ENCODE measurements around the gene CCL4L2.
"Not testable (repeated sequence)": the region's sequence is repeated elsewhere in the genome, so short reads cannot be mapped to it uniquely, and the experiment has no call there.

Gene CCL4L2

DNA sequence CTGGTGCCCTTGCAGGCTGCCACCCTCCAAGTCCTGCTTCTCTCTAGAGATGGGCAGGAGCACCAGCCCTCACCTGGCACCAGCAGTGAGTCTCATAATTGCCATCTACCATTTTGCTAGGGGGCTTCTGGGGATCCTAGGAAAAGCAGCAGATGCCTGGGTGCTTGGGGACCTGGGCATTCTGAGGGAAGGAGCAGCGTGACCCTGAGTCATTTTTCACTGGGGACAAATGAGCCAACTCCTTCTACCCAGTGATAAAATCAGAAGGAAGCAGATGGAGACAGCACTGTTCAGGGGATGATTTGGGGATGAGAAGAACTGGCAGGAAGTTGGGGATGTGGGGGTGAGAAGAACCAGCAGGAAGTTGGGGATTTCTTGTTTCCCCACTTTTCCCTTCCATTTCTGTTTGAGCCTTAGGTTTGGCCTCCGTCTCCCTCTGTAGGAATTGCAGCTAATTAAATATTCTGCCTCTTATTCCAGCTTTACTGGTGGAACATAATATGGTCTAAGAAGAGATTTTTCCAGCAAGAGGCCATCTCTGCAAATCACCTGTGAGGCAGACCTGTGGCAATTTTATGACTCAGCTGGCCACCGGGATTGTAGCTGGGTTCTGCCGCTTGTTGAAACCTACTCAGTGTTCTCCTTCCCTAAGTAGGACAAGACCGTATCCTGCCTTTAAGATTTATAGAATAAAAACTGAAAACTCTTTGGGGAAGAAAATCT, 22.8 kb upstream of the CCL4L2 start:
- DNase-seq (ENCODE audit: extremely low read depth, low read depth); H3K4me3 ChIP-seq (replicated peaks; ENCODE audit: low read depth, low read length): not testable (repeated sequence)

DNA sequence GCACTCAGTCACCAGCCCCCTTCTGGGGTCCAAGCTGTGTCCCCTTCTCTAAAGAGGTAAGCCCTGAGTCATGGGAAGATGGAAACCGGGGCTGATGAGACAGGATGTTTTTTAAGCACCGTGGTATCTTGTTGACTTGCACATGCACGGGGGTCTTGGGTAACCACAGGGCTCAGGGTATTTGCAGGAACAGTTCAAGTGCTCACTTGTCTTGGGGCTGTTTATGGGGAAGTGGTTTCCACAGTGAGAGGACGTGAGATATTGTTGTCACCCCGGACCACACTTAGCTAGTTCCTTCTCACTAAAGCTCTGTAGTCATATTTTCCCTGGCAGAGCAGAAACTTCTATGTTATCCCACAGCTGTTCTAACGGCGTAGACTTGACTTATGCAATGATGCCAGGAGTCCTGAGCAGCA, 22.0 kb upstream of the CCL4L2 start:
- no peak overlapping the region for H3K4me3 ChIP-seq (replicated peaks; ENCODE audit: low read depth, low read length)
- no peak for DNase-seq (ENCODE audit: extremely low read depth, low read depth)
- TF ChIP-seq, protein P1, sequence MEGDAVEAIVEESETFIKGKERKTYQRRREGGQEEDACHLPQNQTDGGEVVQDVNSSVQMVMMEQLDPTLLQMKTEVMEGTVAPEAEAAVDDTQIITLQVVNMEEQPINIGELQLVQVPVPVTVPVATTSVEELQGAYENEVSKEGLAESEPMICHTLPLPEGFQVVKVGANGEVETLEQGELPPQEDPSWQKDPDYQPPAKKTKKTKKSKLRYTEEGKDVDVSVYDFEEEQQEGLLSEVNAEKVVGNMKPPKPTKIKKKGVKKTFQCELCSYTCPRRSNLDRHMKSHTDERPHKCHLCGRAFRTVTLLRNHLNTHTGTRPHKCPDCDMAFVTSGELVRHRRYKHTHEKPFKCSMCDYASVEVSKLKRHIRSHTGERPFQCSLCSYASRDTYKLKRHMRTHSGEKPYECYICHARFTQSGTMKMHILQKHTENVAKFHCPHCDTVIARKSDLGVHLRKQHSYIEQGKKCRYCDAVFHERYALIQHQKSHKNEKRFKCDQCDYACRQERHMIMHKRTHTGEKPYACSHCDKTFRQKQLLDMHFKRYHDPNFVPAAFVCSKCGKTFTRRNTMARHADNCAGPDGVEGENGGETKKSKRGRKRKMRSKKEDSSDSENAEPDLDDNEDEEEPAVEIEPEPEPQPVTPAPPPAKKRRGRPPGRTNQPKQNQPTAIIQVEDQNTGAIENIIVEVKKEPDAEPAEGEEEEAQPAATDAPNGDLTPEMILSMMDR (IDR thresholded peaks at IDR 0.05; ENCODE audit: low read depth, low read length, missing control alignments): no peak

DNA sequence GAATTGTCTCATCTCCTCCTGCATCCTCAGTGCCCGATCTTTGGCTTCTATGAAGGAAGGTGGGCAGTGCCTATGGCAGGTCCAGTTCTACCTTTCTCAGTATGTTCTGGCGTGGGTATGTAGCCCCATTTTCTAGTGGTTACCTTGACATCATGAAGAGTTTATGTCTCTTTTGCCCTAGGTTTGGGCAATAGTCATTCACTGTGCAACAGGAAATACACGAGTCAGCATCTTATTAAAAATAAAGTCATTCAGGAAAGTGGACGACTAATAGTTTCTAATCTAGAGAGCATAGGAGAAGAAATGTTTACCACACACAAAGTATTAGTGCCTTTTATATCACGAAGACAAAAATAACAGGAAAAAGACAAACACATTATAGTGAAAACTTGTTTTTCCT, 20.9 kb upstream of the CCL4L2 start:
- DNase-seq (ENCODE audit: extremely low read depth, low read depth); H3K4me3 ChIP-seq (replicated peaks; ENCODE audit: low read depth, low read length): not testable (repeated sequence)

DNA sequence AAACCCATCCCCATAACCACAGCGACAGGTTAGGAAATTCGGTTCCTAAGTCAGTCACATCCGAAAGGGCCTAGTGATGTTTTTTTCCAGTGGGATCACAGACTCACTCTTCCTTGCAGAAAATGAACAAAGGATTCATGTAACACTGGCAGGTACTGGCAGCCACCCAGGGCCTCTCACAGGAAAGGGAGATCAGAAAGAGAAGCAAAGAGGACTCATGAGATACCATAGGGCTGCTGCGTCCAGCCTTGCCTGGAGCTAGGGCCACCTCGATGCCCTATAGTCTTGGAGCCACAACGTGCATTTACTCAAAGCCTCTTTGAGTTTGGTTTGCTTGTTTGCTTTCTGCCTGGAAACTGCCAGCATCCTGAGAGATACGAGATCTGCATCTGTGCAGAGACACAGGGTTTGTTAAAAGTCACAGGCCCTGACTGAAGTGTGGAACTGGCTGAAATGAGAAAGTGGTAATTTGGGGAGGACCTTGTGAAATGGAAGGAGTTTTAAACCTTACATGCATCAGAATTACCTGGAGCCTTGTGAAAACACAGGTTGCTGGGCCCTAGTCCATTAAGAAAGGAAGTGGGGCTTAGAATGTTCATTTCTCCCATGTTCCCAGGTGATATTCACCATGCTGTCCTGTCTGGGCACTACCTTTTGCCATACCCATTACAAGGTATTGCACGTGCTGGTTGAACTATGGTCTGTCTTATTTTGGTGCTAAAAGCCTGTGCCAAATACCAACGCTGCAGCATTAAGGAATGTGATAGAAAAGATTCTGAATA, 20.1 kb upstream of the CCL4L2 start:
- DNase-seq (ENCODE audit: extremely low read depth, low read depth); H3K4me3 ChIP-seq (replicated peaks; ENCODE audit: low read depth, low read length): not testable (repeated sequence)

DNA sequence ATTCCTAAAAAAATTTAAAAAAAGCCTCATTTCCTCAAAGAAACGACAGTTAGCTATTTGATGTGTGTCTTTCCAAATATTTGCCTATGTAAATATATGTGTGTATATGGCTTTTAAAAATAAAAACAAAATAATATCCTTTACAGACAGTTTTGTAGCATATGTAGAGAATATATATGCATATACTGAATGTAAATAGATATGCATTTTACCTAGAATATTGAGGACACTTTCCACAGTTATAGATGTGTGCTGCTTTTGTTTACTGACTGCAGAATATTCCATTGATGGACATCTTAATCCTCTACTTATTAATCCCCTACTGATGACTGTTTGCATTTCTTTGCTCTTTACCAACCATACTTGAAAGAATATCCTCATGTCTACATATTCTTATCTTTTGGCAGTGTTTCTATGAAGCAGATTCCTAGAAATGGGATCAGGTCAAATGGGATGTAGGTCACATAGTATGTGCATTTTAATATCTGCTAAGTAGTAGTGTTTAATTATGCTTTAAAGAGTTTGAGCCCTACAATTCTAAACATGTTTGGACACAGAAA, 17.6 kb upstream of the CCL4L2 start:
- TF ChIP-seq, protein P1 (IDR thresholded peaks at IDR 0.05; ENCODE audit: low read depth, low read length, missing control alignments): no peak
- H3K4me3 ChIP-seq (replicated peaks; ENCODE audit: low read depth, low read length): no peak overlapping the region
- no peak for DNase-seq (ENCODE audit: extremely low read depth, low read depth)

DNA sequence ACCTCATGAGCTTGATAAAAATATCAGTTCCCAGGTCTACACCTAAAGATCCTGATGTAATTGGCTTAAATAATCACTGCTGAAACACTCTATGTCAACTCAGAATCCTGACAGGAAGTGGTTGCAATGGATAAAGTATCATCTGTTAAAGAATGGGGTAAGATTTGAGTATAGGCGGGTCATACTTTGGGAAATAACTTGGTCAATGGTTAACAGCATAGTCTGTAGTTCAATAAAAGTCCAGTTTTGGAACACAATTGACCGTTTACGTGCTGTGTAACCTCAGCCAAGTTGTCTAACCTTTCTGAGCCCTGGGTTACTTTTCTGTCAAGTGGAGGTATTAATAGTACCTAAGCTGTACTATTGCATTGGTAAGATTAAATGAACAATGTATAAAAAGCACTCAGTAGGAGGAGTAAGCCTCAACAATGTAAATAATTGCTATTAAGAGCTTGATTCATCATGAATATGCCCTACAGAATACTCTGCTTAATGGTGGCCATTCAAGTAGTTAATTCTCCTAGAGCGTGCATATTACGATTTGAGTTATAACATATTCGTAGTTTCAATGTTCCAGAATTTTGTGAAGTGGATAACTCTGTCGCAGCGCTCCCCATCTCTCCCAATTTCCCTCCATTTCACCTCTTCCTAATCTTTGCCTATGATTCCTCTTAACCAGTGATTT, 16.6 kb upstream of the CCL4L2 start:
- not testable (repeated sequence) for DNase-seq (ENCODE audit: extremely low read depth, low read depth); H3K4me3 ChIP-seq (replicated peaks; ENCODE audit: low read depth, low read length)

DNA sequence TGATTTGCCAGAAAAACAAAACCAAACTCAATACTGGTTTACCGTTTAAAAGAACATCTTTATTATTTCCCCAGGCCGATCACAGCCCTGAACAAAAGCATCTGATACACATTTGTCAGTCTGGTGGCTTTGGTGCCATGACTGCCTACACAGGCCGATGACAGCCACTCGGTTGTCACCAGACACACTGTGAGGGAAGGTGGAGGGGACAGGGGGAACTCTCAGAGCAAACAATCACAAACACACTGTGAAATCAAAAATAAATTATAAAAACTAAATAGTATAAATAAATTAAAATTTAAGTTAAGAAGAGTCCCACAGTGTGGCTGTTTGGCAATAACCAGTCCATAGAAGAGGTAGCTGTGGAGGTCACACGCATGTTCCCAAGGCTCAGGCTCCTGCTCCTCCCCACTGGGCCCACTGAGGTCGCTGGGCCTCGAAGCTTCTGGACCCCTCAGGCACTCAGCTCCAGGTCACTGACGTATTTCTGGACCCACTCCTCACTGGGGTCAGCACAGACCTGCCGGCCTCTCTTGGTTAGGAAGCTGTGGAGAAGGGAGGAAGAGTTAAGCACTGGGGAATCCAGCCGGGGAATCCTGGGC, 15.9 kb upstream of the CCL4L2 start:
- not testable (repeated sequence) for H3K4me3 ChIP-seq (replicated peaks; ENCODE audit: low read depth, low read length); DNase-seq (ENCODE audit: extremely low read depth, low read depth)

DNA sequence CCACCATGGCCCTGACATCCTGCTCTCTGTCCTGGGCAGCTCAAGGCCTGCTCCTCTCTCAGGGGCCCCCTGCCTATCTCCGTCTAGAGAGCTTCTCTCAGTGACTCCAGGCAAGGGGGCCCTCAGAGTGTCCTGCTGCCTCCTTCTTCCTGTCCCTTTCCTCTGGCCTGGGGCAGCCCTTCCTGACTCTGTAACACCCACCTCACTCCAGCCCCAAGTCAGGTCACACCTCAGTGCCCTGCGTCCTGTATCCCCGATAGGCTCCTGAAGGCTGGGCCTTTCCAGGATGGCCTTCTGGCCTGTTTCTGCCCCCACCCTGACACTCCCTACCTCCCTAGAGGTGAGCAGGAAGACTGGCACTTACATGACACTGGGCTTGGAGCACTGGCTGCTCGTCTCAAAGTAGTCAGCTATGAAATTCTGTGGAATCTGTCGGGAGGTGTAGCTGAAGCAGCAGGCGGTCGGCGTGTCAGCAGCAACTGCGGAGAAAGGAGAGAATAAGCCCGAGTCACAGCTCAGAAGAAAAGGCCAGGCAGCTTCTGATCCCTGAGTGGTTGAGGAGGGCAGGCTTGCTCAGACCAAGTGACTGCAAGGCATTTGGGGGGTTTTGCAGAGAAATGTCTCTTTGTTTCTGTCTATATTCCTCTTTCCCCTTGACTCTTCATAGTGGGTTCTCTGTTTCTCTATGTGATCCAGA, 15.3 kb upstream of the CCL4L2 start:
- TF ChIP-seq, protein P1 (IDR thresholded peaks at IDR 0.05; ENCODE audit: low read depth, low read length, missing control alignments): no peak
- no peak for DNase-seq (ENCODE audit: extremely low read depth, low read depth)
- no peak overlapping the region for H3K4me3 ChIP-seq (replicated peaks; ENCODE audit: low read depth, low read length)

DNA sequence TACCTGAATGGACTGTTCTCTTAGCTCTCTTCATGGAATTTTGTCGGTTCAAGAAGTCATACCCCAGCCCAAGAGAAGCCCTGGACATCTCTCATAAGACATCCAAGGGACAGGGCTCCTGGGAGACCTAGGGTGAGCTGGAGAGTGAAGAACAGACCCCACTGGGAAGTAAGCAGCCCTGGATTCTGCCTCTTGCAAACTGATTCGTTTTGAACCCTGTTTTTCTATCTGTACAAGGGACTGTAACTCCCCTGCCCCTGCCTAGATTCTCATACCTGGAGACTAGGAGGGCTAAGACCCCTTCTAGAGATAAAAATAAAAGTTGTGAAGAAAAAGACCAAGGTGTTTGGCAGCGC, 14.8 kb upstream of the CCL4L2 start:
- TF ChIP-seq, protein P1 (IDR thresholded peaks at IDR 0.05; ENCODE audit: low read depth, low read length, missing control alignments): no peak
- no peak overlapping the region for H3K4me3 ChIP-seq (replicated peaks; ENCODE audit: low read depth, low read length)
- DNase-seq (ENCODE audit: extremely low read depth, low read depth): no peak

Data from HFF-Myc (cell line).